NCI-H187 (cell line): ENCODE measurements around the gene PROKR2.

Experiments
- DNase-seq, 2 experiments: peaks; one replicate each; lab custom pipeline; 2025; lab: John Stamatoyannopoulos, UW

Gene PROKR2

GRCh38 chr20:5316188-5317158 is at the start of gene PROKR2:
Gene PROKR2 (minus strand): TSS chr20:5316954. CDS start chr20:5314369, 2,585 bp downstream.
- no peak for DNase-seq

GRCh38 chr20:5364997-5365597 is 48.3 kb upstream of the PROKR2 start:
- DNase-seq: no peak

DNA sequence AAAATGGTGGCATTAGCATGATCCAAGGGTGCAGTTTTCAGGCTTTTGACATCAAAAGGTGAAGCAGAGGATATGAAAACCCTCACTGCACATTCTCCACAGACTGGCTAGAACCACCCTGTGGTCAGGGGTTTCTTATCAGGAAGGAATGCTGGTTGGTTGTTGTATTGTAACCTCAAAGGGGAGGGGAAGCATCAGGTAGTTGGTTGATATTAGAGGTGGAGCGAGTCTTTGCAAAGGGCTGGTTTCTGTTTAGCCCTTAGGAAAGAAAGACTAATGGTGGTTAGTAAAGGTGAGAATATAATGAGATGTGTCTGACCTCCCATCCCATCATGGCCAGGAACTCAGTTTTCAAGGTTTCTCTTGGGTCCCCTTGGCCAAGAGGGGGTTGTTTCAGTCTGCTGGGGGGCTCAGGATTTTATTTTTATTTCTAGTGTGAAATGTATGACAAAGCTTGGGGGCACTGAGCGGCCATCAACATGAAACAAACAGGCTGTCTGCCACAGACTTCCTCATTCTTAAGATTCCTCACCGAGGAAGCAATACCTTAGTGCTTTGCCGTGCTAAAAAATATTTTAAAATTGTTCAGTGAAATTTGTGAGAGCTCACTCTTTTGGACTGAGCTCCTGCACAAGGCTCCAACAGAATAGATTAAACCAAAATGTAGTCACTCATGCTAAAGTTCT is 47.5 kb upstream of the PROKR2 start:
- no peak for DNase-seq

DNA sequence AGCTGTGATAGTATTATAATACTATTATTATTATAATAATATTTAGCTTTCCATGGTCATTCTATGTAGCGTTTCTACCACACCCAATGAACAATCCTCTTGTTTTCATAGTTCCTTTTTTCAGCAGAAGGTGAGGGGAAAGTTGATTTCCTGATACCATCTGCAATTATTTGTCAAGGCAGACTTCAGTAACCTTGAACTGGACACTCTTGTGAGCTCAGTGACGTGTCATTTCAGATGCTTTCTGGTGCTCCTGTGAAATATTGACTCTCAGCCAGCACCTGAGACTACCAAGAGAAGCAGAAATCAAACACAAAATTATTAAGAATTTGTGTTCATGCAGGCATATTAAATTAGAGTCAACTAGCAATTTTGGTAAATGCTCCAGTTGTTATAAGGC is 46.0 kb upstream of the PROKR2 start:
- DNase-seq: no peak

DNA sequence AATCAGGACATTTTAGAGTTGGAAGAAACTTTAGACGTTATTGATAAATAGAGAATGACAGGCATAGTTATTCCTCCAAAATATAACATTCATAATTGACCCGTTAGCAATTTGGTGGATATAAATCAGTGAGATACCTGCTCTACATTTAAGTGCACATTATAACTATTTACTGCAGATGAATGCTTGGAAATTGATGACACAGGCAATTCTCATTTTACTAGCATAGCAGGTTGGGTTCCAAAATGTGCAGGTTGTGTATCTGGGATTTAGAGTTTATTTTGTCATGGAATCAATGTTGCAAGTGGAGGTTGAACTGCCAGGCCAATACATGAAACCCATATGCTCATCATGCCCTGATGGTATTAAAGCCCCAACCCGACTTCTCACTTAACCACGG is 44.4 kb upstream of the PROKR2 start:
- DNase-seq: no peak

- DNase-seq: no peak
Measured at GRCh38 chr20:5357946-5358345, 41.2 kb upstream of the PROKR2 start.

GRCh38 chr20:5356941-5357340 is 40.2 kb upstream of the PROKR2 start:
- no peak for DNase-seq

DNA sequence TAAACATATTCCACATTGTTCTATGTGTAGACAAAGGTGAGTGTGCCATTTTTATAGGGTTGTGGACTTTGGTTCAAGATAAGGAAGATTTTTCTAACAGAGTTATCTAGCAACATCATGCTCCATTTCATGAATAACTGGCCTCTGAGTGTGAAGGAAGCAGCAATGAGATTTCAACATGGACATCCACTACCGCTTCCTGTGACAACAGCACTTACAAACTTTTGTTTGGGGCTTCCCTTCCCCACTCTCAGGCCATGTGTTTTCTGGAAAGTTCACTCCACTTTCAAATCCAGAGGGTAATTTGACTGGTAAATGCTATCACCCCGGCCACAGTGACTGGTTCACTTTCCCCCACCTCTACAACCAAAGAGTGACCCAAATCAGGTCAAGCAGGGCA is 38.1 kb upstream of the PROKR2 start:
- no peak for DNase-seq

DNA sequence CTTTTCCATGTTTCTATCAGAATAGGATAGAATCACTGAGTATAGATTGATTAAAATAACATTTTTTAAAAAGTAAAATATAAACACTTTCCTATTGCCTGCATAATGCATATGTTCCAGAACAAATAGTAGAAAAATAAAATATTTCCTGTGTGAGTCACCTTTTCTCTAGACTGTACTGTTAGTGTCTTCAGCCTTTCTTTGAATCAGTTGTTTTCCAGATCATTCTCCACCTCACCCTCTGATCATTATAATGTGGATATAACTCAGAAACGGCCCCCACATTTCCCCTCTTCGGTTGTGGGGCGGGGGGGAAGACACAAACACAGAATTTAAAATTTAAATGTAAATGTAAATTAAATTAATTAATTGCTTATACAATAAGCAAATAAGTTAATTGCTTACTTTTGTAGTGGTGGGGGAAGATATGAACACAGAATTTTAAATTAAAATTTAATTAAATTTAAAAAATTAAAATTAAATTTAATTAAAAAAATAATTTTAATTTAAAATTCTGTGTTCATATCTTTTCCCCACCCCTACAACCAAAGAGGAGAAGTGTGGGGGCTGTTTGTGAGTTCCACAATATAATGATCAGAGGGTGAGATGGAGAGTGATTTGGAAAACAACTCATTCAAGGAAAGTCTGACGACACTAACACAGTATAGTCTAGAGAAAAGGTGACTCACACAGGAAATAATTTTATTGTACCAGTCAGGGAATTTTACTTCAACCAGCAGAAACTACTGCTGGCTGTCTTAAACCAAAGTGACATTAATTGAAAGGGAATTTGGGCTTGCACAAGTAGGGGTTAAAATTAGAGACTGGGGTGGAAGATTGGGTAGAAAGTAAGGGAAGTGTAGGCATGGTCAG is 37.1 kb upstream of the PROKR2 start:
- no peak for DNase-seq

- no peak for DNase-seq
Measured at GRCh38 chr20:5349448-5349847, 32.7 kb upstream of the PROKR2 start.

DNA sequence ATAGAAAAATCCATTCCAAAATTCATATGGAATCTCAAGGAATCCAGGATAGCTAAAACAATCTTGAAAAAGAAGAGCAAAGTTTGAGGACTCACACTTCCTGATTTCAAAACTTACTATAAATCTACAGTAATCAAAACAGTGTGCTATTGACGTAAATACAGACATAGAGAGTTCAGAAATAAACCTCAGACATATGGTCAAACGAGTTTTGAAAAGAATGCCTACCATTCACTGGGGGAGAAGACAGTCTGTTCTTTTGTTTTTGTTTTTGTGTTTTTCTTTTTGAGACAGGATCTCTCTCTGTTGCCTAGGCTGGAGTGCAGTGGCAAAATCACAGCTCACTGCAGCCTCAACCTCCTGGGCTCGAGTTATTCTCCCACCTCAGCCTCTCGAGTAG is 25.3 kb upstream of the PROKR2 start:
- DNase-seq: no peak

GRCh38 chr20:5331340-5331739 is 14.6 kb upstream of the PROKR2 start:
- no peak for DNase-seq

- no peak for DNase-seq
Measured at GRCh38 chr20:5328268-5328667, 11.5 kb upstream of the PROKR2 start.

- DNase-seq: no peak
Measured at GRCh38 chr20:5327356-5327755, 10.6 kb upstream of the PROKR2 start.

GRCh38 chr20:5315807-5316187 is 957 bp downstream of the PROKR2 start:
- no peak for DNase-seq

- no peak for DNase-seq
Measured at GRCh38 chr20:5313916-5314315, 2.8 kb downstream of the PROKR2 start.

DNA sequence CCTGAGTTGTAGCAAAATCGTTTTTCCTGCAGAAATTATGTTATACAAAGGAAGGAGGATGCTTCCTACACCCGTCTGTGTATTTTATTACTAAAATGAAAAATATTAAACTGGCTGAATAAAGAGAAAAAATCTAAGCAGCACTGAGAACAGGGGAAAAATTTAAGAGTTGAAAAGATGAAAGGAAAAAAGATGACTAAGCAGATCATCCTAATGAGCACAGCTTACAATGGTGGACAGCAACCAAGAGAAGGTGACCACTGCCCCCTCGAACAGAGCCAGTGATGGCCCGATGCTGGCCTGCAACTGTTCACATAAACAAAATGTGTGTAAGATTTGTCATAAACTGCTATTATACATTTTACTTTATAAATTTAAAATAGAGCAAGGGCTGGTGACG is 4.2 kb downstream of the PROKR2 start:
- DNase-seq: no peak

DNA sequence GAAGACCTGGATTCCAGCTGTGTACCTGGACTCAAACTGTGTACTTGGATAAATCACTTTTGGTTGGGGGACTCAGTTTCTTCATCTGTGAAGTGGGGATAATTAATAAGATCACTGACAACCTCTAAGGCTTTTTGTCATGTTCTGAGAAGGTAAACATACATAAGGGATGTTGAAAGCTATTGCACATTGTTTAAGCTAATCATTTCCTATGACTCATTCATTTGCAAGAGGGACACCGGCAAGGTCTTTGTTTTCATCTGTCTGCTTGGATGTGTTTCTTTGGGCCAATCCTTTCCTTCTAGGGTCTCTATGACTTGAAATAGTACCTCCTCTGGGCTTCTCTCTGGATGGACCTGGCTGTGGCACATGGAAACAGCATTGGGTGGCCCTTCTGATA is 6.8 kb downstream of the PROKR2 start:
- DNase-seq: no peak

- DNase-seq: peak; percentile 18 to 43
Measured at GRCh38 chr20:5298811-5299210, 17.9 kb downstream of the PROKR2 start.

- DNase-seq: peak in 1 of 2 experiments; percentile 59
Measured at GRCh38 chr20:5297280-5298004, 19.3 kb downstream of the PROKR2 start.

DNA sequence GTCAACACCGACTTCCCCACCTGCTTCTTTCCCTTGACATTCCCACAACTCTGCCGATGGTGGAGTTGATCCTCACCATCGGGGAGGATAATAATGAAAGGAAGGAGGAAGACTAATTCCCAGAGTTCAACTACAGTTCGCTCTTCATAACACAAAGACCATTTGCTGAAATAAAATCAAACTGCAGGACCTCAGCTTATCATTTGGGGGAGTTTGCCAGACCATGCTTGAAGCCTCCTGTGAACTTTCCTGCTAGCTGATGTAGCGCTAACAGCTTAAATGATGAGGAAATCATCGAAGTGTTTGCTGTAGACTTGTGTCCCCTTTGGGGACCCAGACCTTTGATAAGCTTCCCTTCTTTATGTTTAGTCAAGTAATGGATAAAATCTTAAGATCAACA is 26.2 kb downstream of the PROKR2 start:
- no peak for DNase-seq
